ENCODE data around the gene BDKRB1. TPM values are rescaled to one million over a fixed set of nuclear protein-coding genes. Genes with fewer than 3 reads are reported as not detected.

Gene BDKRB1
- total RNA-seq, 4 donors from 2014 or later: 0.51 TPM; not detected in 3

GRCh38 chr14:96243785-96244184 lies 12.2 kb upstream of the BDKRB1 start:
- no peak for TF ChIP-seq CTCF (IDR thresholded peaks at IDR 0.05; ENCODE audit: low read depth)

- TF ChIP-seq CTCF (IDR thresholded peaks at IDR 0.05; ENCODE audit: low read depth): no peak
Observed at GRCh38 chr14:96245710-96246538, 10.1 kb upstream of the BDKRB1 start.

- TF ChIP-seq CTCF (IDR thresholded peaks at IDR 0.05; ENCODE audit: low read depth): no peak
Observed at GRCh38 chr14:96246539-96246847, 9.5 kb upstream of the BDKRB1 start.

- no peak for TF ChIP-seq CTCF (IDR thresholded peaks at IDR 0.05; ENCODE audit: low read depth)
Observed at GRCh38 chr14:96247031-96247430, 9.0 kb upstream of the BDKRB1 start.

- no peak for TF ChIP-seq CTCF (IDR thresholded peaks at IDR 0.05; ENCODE audit: low read depth)
Observed at GRCh38 chr14:96249029-96249428, 7.0 kb upstream of the BDKRB1 start.

- TF ChIP-seq CTCF (IDR thresholded peaks at IDR 0.05; ENCODE audit: low read depth): no peak
Observed at GRCh38 chr14:96250485-96250884, 5.5 kb upstream of the BDKRB1 start.

- TF ChIP-seq CTCF (IDR thresholded peaks at IDR 0.05; ENCODE audit: low read depth): no peak
Observed at GRCh38 chr14:96251656-96252155, 4.3 kb upstream of the BDKRB1 start.
